B cell (primary cell): ENCODE measurements around the gene AGAP1.

Source experiments
- CTCF ChIP-seq: fragments of 200-600 bp; IDR thresholded peaks from one replicate; pipeline ENCODE4 v1.8.0; 2022; ENCODE audit warnings: antibody characterized with exemption, mild to moderate bottlenecking
- EZH2 ChIP-seq: IDR thresholded peaks from 2 replicates; pipeline ENCODE4 v1.6.1; 2012; ENCODE audit warnings: borderline replicate concordance, low read depth, mild to moderate bottlenecking, moderate library complexity, low read length; ENCODE audit not compliant: insufficient read depth, poor library complexity, severe bottlenecking

GRCh38 chr2:235500110-235500760, 6.4 kb downstream of the AGAP1 start:
- TF ChIP-seq CTCF (no peak), EZH2 (no peak)
